ENCODE results near the gene MMP21. TPM values are rescaled to one million over a fixed set of nuclear protein-coding genes. Genes with fewer than 3 reads are reported as not detected.

Gene MMP21
- total RNA-seq, 1 donor from 2014 or later, result 0.08 TPM

DNA sequence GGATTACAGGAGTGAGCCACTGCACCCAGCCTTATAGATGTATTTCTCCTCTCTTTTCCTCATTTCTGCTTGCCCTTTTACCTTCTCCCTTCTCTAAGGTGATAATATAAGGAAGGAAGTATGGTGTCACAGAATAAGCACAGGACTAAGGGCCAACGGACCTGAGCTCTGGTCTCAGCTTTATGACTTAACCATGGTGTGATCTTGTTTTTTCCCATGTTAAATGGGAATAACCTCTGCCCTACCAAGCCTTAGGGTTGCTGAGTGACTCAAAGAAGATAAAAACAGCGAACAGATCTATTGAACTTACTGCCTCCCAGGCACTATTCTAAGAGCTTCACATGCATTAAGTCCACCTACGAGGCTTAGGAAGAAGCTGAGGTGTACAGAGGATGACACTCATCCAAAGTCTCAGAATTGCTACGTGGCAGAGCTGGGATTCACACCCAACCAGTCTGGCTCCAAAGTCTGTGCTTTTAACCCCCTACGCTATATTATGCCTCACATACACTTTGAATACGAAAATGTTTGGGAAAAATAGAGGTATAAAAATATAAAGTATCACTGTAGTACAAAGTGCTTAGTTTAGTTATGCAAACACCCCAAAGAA is 41.8 kb upstream of the MMP21 start:
- Histone ChIP-seq H3K27me3 (ENCODE audit: control insufficient read depth, insufficient read depth, low read length) (no peaks in the 10 kb centered on the region), H3K36me3 (ENCODE audit: control insufficient read depth, insufficient read depth, low read length) (no peaks in the 10 kb centered on the region), H3K4me3 (ENCODE audit: low read depth, low read length) (no peak overlapping the region)
- no peak for DNase-seq (ENCODE audit: low read depth)
- TF ChIP-seq, protein P1, sequence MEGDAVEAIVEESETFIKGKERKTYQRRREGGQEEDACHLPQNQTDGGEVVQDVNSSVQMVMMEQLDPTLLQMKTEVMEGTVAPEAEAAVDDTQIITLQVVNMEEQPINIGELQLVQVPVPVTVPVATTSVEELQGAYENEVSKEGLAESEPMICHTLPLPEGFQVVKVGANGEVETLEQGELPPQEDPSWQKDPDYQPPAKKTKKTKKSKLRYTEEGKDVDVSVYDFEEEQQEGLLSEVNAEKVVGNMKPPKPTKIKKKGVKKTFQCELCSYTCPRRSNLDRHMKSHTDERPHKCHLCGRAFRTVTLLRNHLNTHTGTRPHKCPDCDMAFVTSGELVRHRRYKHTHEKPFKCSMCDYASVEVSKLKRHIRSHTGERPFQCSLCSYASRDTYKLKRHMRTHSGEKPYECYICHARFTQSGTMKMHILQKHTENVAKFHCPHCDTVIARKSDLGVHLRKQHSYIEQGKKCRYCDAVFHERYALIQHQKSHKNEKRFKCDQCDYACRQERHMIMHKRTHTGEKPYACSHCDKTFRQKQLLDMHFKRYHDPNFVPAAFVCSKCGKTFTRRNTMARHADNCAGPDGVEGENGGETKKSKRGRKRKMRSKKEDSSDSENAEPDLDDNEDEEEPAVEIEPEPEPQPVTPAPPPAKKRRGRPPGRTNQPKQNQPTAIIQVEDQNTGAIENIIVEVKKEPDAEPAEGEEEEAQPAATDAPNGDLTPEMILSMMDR (IDR thresholded peaks at IDR 0.05; ENCODE audit: insufficient read depth, low read length, poor library complexity, severe bottlenecking), result no peak

DNA sequence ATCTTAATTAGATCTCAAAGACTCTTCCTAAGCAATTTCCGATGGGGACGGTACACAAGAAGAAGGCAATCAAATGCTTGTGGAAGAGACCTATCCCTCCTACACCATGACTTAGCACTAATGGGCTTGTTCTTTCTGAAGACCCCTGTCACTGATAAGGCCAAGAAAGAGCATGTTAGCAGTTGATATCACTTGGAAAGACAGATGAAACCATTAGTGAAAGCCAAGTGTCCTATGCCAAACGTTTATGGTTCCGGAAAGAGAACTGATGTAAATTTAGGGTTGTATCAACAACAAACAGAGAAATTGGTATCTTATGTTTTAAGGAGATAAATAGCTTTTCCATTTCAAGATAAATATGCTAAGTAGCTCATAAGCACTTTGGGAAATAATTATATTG is 40.9 kb upstream of the MMP21 start:
- no peak overlapping the region for H3K4me3 ChIP-seq (ENCODE audit: low read depth, low read length)

DNA sequence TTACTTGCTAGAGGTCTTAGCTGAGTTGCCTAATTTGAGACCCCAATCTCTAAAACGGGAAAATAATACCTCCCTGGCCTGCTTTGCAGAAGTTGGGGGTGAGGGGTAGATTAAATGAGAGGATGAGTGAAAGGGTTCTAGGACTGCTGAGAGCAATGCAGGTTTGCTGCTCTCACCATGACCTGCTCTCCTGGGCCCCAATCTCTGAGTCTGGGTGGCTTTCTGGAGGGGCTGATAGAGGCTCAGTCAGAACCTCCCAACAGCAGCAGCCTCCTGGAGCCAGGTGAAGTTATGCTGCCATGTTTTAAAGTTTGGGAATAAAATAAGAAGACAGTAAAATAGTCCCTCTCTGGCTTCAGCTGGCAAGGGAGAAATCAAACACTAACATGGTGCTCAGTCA is 40.1 kb upstream of the MMP21 start:
- TF ChIP-seq, protein P1 (IDR thresholded peaks at IDR 0.05; ENCODE audit: insufficient read depth, low read length, poor library complexity, severe bottlenecking), result no peak
- H3K4me3 ChIP-seq (ENCODE audit: low read depth, low read length), result no peak overlapping the region
- H3K36me3 ChIP-seq (ENCODE audit: control insufficient read depth, insufficient read depth, low read length), result no peaks in the 10 kb centered on the region
- no peak for DNase-seq (ENCODE audit: low read depth)
- no peaks in the 10 kb centered on the region for H3K27me3 ChIP-seq (ENCODE audit: control insufficient read depth, insufficient read depth, low read length)

More for the DNA sequence above, 40.9 kb upstream of the MMP21 start:
- TF ChIP-seq, protein P1 (IDR thresholded peaks at IDR 0.05; ENCODE audit: insufficient read depth, low read length, poor library complexity, severe bottlenecking), result no peak
- DNase-seq (ENCODE audit: low read depth), result no peak
- no peaks in the 10 kb centered on the region for H3K36me3 ChIP-seq (ENCODE audit: control insufficient read depth, insufficient read depth, low read length)
- no peaks in the 10 kb centered on the region for H3K27me3 ChIP-seq (ENCODE audit: control insufficient read depth, insufficient read depth, low read length)

DNA sequence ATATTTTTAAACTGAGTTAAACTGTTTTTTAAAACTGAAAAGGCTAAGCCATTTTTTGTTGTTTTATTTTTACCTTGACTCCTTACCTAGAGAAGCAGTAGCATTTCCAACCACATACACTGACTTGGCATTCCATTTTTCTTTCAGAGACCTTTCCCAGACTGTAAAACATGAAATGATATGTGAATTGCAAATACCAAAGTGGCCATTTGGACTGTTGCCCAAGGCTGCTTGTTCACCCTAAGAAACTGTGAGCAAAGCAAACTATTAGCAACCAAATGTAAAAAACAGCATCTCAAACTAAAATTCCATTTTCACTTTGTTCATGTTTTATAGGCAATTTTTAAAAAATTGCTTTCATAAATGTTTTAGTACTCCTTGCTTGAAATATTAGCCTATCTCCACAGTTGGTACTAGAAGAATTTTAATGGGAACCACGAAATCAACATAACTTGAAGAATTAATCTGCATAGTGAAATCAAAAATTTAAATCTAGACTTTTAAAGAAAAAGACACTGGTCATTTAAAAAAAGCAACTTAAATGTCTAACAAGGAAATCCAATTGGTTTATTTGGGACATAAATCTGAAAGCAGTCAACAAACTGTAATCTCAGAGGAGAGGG is 36.6 kb upstream of the MMP21 start:
- Histone ChIP-seq H3K36me3 (ENCODE audit: control insufficient read depth, insufficient read depth, low read length) (no peaks in the 10 kb centered on the region), H3K4me3 (ENCODE audit: low read depth, low read length) (no peak overlapping the region), H3K27me3 (ENCODE audit: control insufficient read depth, insufficient read depth, low read length) (no peaks in the 10 kb centered on the region)
- no peak for DNase-seq (ENCODE audit: low read depth)
- TF ChIP-seq, protein P1 (IDR thresholded peaks at IDR 0.05; ENCODE audit: insufficient read depth, low read length, poor library complexity, severe bottlenecking), result no peak

DNA sequence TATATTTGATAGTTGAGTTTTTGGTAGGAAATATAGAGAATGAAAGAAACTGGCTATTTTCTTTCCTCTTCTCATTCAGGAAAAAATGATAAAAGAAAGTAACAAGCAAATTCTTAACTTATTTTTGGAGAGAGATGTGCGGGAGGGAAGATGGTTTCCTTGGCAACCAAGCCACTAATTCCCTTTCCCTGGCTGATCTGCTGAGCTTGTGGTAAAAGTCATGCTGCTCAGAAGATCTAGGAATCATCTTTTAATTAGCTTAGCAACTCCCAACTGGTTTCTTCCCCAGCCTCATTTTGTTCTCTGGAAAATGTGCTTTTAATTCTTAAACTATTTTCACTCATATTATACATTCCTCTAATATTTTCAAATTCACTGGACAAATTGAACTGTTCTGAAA is 35.6 kb upstream of the MMP21 start:
- no peaks in the 10 kb centered on the region for H3K27me3 ChIP-seq (ENCODE audit: control insufficient read depth, insufficient read depth, low read length)
- H3K36me3 ChIP-seq (ENCODE audit: control insufficient read depth, insufficient read depth, low read length), result no peaks in the 10 kb centered on the region
- TF ChIP-seq, protein P1 (IDR thresholded peaks at IDR 0.05; ENCODE audit: insufficient read depth, low read length, poor library complexity, severe bottlenecking), result no peak
- H3K4me3 ChIP-seq (ENCODE audit: low read depth, low read length), result no peak overlapping the region
- no peak for DNase-seq (ENCODE audit: low read depth)

DNA sequence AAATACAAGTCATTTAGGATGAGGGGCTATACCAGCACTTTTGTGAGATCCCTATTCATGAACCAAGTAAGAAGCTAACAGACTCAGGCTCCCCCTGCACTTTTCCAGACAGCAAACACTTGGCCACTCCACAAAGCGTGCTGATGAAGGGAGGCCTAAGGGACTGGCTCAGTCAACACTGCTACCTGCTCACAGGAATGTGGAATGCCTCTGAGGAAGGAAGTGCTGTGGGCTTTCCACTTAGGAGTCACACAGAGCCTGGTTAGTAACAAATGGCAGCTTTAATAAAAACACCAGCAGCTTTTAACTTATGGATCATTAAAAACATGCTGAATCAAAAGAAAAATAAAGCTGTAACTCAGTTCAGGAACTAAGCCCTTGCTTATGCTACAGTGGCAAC is 32.4 kb upstream of the MMP21 start:
- TF ChIP-seq, protein P1 (IDR thresholded peaks at IDR 0.05; ENCODE audit: insufficient read depth, low read length, poor library complexity, severe bottlenecking), result no peak
- H3K4me3 ChIP-seq (ENCODE audit: low read depth, low read length), result no peak overlapping the region
- no peaks in the 10 kb centered on the region for H3K36me3 ChIP-seq (ENCODE audit: control insufficient read depth, insufficient read depth, low read length)
- no peaks in the 10 kb centered on the region for H3K27me3 ChIP-seq (ENCODE audit: control insufficient read depth, insufficient read depth, low read length)
- no peak for DNase-seq (ENCODE audit: low read depth)

Measured in kidney epithelial cell (primary cell).